Muscle of arm (tissue), 12 donors: Measurements from ENCODE around the gene VWA3A. TPM values are rescaled to one million over a fixed set of nuclear protein-coding genes. Genes with fewer than 3 reads are reported as not detected.
"Not testable (repeated sequence)": the region's sequence is repeated elsewhere in the genome, so short reads cannot be mapped to it uniquely, and the experiment has no call there.

Experiments used
- DNase-seq: peaks from one replicate; pipeline ENCODE4 v3.0.0-alpha.2; 2013
- polyA plus RNA-seq, 12 donors: library from polyadenylated mRNA; unstranded; fragments of 120-200 nt; gene quantifications; one replicate each; pipeline ENCODE4 v1.2.1, GENCODE V29; 2013; ENCODE audit not compliant: insufficient read length in 12 of 12

Gene VWA3A
- polyA plus RNA-seq, 12 donors: 0.04 to 0.57 (median 0.34) TPM; not detected in 4

DNA sequence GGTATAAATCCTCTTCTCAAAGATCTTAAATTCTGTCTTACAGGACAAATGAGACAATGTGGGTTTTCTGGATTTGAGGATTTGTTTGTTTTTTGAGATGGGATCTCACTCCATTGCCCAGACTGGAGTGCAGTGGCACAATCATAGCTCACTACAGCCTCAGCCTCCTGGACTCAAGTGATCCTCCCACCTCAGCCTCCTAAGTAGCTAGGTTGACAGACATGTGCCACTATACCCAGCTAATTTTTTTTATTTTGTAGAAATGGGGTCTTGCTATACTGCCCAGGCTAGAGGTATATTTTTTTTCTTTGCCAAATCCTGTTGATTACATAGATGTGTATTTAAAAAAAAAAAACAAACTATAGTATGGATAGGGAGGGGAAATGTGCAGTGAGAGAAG lies 38.2 kb downstream of the VWA3A start:
- DNase-seq: no peak

DNA sequence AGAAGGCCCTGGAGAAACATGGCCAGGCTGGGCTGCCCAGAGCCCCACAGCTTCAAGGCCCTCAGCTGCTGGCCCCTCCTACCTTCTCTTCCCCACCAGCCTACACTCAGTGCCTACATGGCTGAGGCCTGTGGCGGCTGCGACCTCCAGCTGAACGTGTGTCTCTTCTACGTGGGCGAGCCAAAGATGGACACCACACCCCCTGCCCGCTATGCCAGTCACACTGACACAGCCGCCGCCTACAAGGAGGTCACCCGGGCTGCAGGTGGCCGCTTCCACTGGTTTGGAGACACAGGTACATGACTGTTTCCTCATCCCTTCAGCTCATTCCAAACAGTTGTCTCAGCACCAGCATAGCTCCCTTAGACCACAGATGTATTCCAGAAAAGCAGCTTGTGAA lies 40.5 kb downstream of the VWA3A start:
- DNase-seq: no peak

DNA sequence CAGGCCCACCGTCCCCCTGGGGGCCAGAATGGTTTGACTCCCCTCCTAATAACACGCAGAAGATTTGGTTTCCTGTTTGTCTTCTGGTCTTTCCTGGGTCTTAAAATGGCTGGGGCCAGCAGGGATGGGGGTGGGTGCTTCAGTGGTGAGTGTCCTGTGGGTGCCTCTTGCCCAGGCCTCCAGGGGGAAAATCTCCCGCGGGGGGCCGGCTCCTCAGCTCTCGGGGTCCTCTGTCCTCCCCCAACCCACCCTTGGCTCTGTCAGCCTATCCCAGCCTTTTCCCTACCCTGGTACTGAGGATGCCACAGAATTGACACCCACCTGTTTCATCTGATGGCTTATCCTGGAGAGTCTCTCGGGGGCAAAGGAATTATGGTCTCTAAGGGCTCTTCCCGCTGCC lies 46.1 kb downstream of the VWA3A start:
- DNase-seq: no peak

DNA sequence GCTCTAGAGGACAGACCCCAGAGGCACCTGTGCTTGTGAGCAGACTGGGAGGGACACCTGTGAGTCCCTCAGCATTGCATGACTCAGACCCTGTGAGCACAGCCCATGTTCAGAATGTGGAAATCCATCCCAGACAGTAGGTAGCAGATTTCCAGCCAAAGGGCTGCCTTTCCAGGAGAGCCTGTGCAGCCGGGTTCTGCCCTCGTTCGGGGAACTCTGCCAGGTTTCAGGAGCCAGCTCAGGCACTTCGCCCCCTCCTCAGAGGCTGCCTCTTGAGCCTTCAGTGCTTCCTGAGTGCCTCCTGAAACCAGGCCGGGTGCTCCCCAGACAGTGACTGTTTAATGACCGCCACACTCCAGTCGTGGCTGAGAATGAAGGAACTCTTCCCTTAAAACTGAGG lies 46.7 kb downstream of the VWA3A start:
- no peak for DNase-seq

DNA sequence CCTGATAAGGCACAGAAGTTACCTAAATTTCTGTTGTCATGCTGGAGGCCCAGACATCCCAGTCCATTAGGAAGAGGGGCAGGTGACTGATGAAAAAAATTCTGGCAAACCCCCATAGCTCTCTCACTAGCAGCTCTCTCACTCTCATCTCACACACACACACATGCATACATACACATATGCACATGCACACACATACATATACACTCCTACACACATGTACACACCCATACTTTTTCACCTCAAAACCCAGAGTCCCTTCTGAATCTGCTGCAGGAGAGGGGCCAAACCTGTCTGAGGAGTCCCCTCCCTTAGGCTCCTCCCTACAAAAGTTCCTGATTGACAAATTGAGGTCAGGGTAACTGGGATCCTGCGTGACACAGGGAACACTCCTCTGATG lies 47.4 kb downstream of the VWA3A start:
- no peak for DNase-seq

DNA sequence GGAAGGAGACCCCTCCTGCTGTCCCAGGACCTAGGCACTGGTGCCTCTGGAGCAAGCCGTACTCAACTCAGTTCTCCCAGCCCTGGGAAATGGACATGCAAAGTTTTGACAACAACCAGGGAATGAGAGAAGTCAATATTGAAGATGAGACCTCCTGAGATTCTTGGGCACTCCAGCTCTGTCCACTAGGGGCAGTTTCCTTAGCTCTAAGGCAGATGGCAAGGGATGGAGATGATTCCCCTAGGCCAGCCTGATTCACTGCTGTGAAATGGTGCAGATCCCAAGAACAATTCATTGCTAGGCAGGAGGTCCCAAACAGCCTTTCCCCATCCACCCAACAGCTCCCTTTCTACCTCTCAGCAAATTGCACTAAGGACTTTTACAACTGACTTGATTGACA lies 49.4 kb downstream of the VWA3A start:
- DNase-seq: no peak

DNA sequence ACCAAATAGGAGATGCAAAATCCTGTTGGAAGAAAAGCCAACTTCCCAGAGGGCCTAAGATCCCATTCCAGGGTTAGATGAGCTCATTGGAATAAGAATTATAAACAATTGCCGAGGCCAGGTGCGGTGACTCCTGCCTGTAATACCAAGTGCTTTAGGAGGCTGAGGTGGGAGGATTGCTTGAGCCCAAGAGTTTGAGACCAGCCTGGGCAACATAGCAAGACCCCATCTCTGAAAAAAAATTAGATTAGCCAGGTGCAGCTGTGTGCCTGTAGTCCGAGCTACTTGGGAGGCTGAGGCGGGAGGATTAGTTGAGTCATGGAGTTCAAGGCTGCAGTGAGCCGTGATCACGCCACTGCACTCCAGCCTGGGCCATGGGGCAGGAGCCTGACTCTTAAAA lies 52.2 kb downstream of the VWA3A start:
- DNase-seq: no peak

DNA sequence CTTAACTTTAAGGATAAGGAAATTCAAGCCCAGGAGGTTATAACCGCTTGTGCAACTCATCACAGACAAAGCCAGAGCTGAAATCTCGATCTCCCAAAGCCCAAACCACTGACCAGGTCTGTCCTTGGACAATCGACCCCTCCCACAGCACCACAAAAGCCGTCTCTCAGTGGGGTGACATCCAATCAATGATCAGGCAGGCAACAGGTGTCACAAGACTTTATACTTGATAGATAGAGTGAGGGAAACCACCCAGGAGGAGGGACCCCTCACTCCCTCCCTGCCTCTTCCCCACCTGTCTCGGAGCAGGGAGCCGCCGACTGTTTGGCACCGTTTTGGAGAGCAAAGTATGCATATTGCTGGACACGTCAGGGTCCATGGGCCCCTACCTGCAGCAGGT lies 55.5 kb downstream of the VWA3A start:
- DNase-seq: no peak

DNA sequence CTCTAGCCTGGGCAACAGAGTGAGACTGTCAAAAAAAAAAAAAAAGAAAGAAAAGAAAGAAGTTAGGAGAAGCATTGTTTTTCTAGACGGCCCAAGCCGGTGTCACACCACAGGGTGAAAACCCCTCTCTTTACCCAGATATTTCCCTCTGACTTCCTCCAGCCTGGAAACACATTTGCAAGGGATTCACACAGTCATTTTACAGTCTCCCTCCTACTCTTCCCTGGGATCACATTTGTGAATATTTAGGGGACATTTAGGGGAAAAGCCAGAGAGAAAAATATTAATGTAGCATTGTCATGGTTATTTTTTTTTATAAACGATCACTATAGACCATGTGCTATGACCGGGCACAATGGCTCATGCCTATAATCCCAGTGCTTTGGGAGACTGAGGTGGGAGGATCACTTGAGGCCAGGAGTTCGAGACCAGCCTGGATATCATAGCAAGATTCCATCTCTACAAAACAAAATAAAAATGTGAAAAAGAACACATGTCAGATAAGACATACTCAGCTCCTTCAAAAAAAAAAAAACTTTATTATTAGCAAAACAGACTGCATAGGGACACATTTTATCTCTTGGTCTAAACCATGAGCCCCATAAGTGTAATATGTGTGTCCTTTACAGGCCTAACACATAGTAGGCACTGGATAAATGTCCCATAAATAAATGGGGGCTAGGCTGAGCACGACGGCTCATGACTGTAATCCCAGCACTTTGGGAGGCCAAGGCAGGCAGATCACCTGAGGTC lies 59.1 kb downstream of the VWA3A start:
- DNase-seq: no peak

DNA sequence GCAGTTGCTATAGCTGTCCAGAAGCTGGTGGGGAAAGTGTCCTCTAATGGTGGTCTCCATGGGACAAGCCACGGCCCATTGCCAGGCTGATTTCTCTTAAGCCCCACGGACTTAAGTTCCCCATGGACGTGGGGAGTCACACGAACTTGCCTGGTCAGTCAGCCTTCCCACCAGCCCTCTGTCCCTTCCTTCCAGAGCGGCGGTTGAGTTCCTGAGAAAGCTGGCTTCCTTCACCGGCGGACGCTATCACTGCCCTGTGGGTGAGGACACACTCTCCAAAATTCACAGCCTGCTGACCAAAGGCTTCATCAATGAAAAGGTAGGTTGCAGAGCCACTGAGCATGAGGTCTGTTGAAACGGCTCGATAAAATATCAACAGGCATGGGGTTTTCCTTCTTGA lies 60.0 kb downstream of the VWA3A start:
- DNase-seq: no peak

DNA sequence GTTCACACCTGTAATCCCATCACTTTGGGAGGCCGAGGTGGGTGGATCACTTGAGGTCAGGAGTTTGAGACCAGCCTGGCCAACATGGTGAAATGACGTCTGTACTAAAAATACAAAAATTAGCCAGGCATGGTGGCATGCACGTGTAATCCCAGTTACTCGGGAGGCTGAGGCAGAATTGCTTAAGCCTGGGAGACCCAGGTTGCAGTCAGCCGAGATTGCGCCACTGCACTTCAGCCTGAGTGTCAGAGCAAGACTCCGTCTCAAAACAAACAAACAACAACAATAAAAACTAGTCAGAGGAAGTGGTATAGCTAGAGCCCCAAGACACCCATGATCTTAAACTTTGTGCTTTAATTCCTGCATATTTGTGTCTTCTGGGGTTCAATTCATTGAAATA lies 60.7 kb downstream of the VWA3A start:
- not testable (repeated sequence) for DNase-seq

DNA sequence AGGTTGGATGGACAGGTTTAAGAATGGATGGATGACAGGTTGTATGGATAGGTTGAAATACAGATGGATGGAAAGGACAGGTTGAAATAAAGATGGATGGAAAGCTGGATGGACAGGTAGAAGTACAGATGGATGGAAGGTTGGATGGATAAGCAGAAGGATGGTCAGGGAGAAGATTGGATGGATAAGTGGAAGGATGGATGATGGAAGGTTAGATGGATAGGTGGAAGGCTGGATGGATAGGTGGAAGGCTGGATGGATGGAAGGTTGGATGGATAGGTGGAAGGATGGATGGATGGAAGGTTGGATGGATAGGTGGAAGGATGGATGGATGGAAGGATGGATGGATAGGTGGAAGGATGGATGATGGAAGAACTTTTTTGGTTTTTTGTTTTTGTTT lies 69.1 kb downstream of the VWA3A start:
- no peak for DNase-seq

DNA sequence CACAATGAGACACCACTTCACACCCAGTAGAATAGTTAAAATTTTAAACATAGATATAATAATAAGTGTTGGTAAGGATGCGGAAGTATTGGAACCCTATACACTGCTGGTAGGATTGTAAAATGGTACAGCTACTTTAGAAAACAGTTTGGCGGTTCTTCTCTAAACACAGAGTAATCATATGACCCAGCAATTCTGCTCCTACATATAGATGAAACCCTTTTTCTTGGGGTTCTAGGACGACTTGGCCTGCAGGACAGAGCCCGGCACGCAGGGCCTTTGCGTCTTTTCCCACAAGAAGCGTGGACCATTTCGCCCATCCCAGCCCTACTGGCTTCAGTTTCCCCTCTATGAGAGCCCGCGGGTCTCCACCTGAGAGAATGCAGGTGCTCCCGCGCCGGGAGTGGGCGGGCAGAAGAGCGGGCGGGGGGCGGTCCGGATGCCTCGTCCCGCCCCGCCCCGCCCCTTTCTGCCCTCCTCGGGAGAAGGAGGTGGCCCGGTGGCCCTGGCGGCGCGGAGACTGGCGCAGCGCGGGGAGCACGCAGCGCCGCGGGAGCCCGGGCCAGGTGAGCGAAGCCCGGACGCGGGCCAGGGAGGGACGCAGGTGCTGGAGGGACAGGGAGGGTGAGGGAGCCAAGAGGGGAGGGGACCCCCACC lies 69.8 kb downstream of the VWA3A start, which contains the start of gene SDR42E2:
Gene SDR42E2 (plus strand): TSS at position 508 of the 657 bp plus-strand sequence. CDS start 3,077 bp downstream, outside the sequence.
- no peak for DNase-seq

DNA sequence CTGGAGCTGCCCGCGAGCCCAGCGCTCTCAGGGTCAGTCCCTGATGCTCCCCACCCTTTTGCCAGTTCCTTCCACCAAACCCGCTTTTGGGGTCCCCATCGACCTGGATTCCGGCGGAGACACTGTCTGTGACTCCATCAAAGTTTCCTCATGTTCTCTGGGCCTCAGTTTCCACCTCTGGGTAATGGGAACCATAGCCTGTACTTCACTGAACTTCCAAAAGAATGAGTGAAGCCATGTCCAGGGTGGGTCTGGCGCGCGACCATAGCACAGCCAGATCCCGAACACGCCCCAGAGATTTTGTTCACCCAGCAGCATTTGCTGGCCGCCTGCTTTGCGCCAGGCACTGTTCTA lies 70.3 kb downstream of the VWA3A start:
- DNase-seq: no peak

DNA sequence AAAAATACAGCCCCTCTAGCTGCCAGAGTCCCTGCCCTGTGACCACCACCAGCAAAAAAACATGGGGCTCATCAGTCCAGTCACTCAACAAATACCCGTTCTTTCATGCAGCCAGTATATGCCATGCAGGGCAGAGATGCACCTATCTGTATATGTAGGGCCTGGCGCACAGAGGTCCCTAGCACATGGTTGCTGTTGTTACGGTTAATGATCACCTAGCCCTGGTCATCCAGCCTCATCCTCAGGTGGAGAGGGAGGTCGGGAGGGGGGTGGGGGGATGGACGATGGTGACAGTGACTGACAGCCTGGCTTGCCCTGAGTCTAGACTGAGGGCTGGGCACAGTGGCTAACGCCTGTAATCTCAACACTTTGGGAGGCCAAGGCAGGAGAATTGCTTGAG lies 71.5 kb downstream of the VWA3A start:
- no peak for DNase-seq

DNA sequence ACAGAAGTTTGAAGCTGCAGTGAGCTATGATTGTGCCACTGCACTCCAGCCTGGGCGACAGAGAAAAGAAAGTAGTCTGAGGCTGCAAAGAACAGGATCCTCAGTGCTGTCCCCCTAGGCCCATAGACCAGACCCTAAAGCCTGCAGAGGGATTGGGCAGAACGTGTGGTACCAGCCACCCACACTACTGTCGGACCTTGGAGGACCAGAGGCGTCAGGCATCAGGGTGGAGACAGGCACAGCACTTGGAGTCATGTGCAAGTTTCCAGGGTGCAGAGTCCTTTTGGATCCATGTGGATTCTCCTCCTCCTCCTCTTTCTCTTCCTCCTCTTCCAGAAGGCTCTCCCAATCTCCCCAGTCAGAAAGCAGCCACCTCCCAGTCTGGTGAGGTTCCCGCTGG lies 72.1 kb downstream of the VWA3A start:
- DNase-seq: no peak

DNA sequence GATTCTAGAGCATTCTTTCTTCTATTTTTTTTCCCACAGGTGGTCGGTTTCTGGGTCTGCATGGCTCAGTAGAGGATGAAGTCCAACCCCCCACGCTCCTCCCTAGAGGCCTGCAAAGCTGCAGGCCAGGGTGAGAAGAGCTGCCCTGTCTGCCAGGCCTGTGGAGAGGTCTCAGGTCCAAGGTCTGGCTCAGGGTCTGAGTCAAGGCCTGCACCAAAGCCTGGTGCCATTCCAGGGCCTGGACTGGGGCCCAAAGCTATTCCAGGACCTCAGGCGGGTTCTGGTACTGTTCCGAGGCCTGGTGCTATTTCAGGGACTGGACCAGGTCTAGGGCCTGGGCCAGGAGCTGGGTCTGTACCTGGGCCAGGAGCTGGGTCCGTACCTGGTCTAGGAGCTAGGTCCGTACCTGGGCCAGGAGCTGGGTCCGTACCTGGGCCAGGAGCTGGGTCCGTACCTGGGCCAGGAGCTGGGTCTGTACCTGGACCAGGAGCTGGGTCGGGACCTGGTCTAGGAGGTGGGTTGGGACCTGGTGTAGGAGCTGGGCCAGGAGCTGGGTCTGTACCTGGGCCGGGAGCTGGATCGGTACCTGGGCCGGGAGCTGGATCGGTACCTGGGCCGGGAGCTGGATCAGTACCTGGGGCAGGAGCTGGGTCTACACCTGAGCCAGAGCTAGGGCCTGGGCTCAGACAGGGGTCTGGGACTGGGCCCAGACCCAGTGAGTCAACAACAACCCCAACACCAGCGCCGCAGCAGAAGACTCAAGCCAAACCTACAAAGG lies 73.4 kb downstream of the VWA3A start:
- no peak for DNase-seq

DNA sequence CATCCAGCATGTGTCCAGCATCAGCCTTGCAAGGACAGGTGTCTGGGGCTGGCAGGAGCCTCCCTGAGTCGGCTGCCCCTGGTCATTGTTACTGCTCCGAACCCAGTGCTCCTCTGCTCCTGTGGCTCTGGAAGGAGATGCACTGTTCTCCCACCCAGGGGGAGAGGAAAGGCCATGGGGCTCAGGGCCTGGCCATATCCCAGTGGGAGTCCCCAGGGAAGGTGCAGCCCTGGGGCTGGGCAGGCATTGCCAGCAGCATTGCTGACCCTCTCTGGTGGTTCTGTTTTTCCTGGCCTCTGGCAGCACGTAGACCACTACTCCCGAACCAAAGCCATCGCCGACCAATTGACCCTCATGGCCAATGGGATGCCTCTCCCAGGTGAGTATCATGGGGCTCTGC lies 79.6 kb downstream of the VWA3A start:
- DNase-seq: no peak

DNA sequence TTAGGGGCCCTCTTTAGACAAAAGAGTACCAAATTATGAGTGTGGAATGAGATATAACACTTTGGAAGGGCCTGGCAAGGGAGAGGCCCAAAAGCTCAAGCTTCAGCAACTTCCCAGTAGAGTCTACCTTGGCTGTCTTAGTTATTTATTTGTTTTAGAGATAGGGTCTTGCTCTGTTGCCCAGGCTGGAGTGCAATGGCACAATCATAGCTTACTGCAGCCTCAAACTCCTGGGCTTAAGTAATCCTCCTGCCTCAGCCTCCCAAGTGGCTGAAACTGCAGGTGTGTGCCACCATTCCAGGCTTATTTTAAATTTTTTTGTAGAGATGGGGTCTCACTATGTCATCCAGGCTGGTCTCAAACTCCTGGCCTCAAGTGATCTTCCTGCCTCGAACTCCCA lies 80.3 kb downstream of the VWA3A start:
- DNase-seq: not testable (repeated sequence)

DNA sequence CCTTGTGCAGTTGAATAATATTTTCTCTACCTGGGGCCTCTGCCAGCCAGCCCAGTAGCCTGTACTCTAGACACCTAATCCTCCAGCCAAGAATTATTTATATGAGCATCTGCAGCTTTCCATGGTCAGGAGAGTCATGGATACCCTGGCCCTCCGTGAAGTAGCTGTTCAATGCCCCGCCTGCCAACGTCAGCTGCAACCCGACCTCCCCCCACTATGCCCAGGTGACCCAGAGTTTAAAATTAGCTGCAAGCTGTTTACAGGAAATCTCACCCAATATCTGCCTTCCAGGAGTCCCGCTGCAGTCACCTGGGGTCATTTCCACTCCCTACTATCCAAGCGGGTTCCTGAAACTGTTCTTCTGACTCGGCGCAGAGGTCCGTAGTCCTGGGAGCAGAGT lies 82.3 kb downstream of the VWA3A start:
- DNase-seq: no peak

DNA sequence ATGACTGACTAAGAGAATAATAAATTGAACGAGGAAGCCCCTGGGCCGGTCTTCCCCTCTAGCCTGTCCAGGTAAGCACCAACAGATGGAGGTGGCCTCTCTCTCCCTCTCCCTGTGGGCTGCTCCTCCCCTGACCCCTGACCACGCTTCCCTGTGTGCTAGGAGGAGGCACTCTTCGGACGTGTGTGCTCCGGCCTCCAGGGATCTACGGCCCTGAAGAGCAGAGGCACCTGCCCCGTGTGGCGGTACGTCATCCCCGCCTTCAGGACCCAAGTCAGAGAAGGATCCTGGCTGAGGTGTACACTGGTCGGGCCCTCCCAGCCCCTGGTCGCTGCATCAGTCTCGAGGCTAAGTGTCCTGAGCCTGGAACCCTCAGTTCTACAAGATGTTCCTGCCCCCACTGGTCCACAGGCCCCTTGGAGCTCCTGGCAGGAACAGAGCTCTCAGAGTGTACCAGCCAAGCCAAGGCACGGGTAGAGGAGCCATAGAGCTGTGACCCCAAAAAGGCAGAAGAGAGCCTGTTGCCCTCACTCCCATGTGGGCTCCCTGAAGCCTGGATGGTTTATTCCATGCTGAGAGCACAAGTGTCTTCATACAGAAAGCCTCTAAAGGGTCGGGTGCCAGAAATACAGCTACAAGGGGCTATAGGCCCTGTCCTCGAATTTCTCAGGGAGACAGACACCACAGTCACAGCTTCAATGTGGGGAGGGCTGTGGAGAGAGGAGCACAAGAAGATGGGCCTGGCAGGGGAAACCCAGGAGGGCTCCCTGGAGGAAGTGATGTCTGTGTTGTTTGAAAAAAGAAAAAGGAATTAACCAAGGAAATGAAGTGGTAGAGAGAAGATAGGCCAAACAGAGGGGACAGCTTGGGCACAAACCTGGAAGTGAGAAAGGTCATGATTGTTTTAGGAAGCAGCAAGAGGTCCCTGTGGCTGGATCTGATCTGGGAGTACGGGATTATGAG lies 85.9 kb downstream of the VWA3A start:
- DNase-seq: no peak

DNA sequence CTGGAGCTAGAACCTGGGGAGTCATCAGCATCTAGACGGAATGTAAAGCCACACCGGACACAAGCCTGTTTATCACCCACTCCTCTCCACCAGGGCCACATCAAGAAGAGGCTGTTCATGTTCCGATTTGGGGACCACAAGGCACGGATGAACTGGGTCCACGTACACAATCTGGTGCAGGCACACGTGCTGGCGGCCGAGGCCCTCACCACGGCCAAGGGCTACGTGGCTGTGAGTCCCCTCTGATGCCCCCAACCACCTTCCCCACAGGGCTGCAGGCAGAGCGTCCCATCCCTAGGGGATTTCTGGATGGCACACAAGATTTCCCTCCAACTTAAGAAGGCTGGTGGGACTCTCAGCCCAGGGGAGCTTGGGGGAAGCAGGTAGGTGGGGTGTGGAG lies 89.1 kb downstream of the VWA3A start:
- DNase-seq: no peak
